ENCODE results near the gene MYO5A.

DNA sequence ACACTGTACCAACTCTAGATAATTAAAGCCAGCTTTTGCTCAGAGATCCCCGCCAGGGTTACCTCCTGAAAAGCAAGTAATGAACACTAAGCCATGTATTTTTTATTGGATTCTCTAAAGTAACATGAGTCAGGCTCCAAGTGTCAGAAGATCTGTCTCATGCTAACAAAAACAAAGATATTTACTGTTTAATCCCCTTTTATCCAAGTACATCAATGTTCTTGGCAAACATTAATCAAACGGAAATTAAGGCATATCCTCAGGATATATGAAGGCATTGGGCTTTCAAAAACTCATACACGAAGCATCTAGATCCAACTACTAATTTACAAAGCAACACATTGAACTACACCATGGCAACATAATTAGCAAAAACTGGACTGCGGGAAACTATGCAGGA lies 37.2 kb downstream of the MYO5A start:
- no peak for TF ChIP-seq BHLHE40 (IDR thresholded peaks at IDR 0.05; ENCODE audit: borderline replicate concordance)
- no peak for TF ChIP-seq ELF4 (IDR thresholded peaks at IDR 0.05)
- no peak for TF ChIP-seq LEF1 (IDR thresholded peaks at IDR 0.05; ENCODE audit: borderline replicate concordance)
- TF ChIP-seq, protein P1, sequence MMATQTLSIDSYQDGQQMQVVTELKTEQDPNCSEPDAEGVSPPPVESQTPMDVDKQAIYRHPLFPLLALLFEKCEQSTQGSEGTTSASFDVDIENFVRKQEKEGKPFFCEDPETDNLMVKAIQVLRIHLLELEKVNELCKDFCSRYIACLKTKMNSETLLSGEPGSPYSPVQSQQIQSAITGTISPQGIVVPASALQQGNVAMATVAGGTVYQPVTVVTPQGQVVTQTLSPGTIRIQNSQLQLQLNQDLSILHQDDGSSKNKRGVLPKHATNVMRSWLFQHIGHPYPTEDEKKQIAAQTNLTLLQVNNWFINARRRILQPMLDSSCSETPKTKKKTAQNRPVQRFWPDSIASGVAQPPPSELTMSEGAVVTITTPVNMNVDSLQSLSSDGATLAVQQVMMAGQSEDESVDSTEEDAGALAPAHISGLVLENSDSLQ (IDR thresholded peaks at IDR 0.05), result no peak
- TF ChIP-seq SUZ12 (IDR thresholded peaks at IDR 0.05), result no peak
- no peak for TF ChIP-seq FOXA1 (IDR thresholded peaks at IDR 0.05)
- no peak for TF ChIP-seq L3MBTL2 (conservative IDR thresholded peaks at IDR 0.05)
- no peak for TF ChIP-seq CTBP1 (IDR thresholded peaks at IDR 0.05; ENCODE audit: borderline replicate concordance)
- no peak for TF ChIP-seq FOXM1 (IDR thresholded peaks at IDR 0.05; ENCODE audit: borderline replicate concordance)
- no peak for TF ChIP-seq HDGF (IDR thresholded peaks at IDR 0.05; ENCODE audit: borderline replicate concordance)
- no peak for TF ChIP-seq TARDBP (IDR thresholded peaks at IDR 0.05)
- no peak for TF ChIP-seq NFRKB (IDR thresholded peaks at IDR 0.05)
